H9 (cell line): ENCODE results near the gene ACAP3. TPM values are rescaled to one million over a fixed set of nuclear protein-coding genes. Genes with fewer than 3 reads are reported as not detected.

Source experiments
- DNase-seq: peaks from one replicate; pipeline ENCODE4 v3.0.0-alpha.2; 2017
- H2AFZ ChIP-seq: one replicate; pipeline ENCODE4 v1.6.1; 2013; ENCODE audit warnings: mild to moderate bottlenecking, low read length, control low read depth, moderate library complexity
- H2AK5ac ChIP-seq: 2 replicates; pipeline ENCODE4 v1.6.1; 2013; ENCODE audit warnings: low read length, control low read depth, mixed read lengths; ENCODE audit not compliant: insufficient read length
- H2BK120ac ChIP-seq: one replicate; pipeline ENCODE4 v1.6.1; 2013; ENCODE audit warnings: low read depth, mild to moderate bottlenecking, low read length, control low read depth, inconsistent platforms; ENCODE audit not compliant: poor library complexity, severe bottlenecking
- H2BK12ac ChIP-seq: 2 replicates; pipeline ENCODE4 v1.6.1; 2013; ENCODE audit warnings: low read length, control low read depth, mixed read lengths, low read depth; ENCODE audit not compliant: insufficient read length
- H2BK15ac ChIP-seq: 2 replicates; pipeline ENCODE4 v1.6.1; 2013; ENCODE audit warnings: low read depth, low read length, control low read depth
- H2BK20ac ChIP-seq: one replicate; pipeline ENCODE4 v1.6.1; 2013; ENCODE audit warnings: low read depth, mild to moderate bottlenecking, low read length, control low read depth, inconsistent platforms; ENCODE audit not compliant: poor library complexity, severe bottlenecking
- H2BK5ac ChIP-seq: 2 replicates; pipeline ENCODE4 v1.6.1; 2013; ENCODE audit warnings: low read length, control low read depth, mixed read lengths; ENCODE audit not compliant: insufficient read length
- H3K14ac ChIP-seq: 2 replicates; pipeline ENCODE4 v1.6.1; 2013; ENCODE audit warnings: low read length, control low read depth; ENCODE audit not compliant: insufficient read depth
- H3K18ac ChIP-seq: 2 replicates; pipeline ENCODE4 v1.6.1; 2013; ENCODE audit warnings: low read depth, mild to moderate bottlenecking, mixed read lengths, low read length, control low read depth; ENCODE audit not compliant: insufficient read length
- H3K23ac ChIP-seq: 2 replicates; pipeline ENCODE4 v1.6.1; 2013; ENCODE audit warnings: low read length, control low read depth, mixed read lengths, low read depth; ENCODE audit not compliant: insufficient read length
- H3K23me2 ChIP-seq: 2 replicates; pipeline ENCODE4 v1.6.1; 2013; ENCODE audit warnings: low read depth, mild to moderate bottlenecking, mixed read lengths, low read length, control low read depth; ENCODE audit not compliant: insufficient read length, poor library complexity, severe bottlenecking
- H3K27ac ChIP-seq: 2 replicates; pipeline ENCODE4 v1.5.1; 2013; ENCODE audit warnings: low read length, control low read depth, mixed read lengths, low read depth; ENCODE audit not compliant: insufficient read length
- H3K27me3 ChIP-seq: 2 replicates; pipeline ENCODE4 v1.6.1; 2013; ENCODE audit warnings: low read length, control low read depth, inconsistent platforms; ENCODE audit not compliant: insufficient read depth
- H3K4ac ChIP-seq: 2 replicates; pipeline ENCODE4 v1.6.1; 2013; ENCODE audit warnings: low read depth, mild to moderate bottlenecking, control low read depth, inconsistent platforms, low read length, moderate library complexity
- H3K4me1 ChIP-seq: 2 replicates; pipeline ENCODE4 v1.6.1; 2013; ENCODE audit warnings: low read length, control low read depth, inconsistent platforms; ENCODE audit not compliant: insufficient read depth
- H3K4me2 ChIP-seq: 2 replicates; pipeline ENCODE4 v1.6.1; 2013; ENCODE audit warnings: low read length, control low read depth, mixed read lengths; ENCODE audit not compliant: insufficient read length, insufficient read depth
- H3K56ac ChIP-seq: 2 replicates; pipeline ENCODE4 v1.6.1; 2013; ENCODE audit warnings: low read depth, mild to moderate bottlenecking, mixed read lengths, low read length, control low read depth; ENCODE audit not compliant: insufficient read length
- H3K79me1 ChIP-seq: 2 replicates; pipeline ENCODE4 v1.6.1; 2013; ENCODE audit warnings: low read depth, mild to moderate bottlenecking, moderate library complexity, low read length, control low read depth, inconsistent platforms; ENCODE audit not compliant: insufficient read depth, poor library complexity, severe bottlenecking
- H3K79me2 ChIP-seq: 2 replicates; pipeline ENCODE4 v1.6.1; 2013; ENCODE audit warnings: low read length, control low read depth, inconsistent platforms; ENCODE audit not compliant: insufficient read depth
- H3K9ac ChIP-seq: 2 replicates; pipeline ENCODE4 v1.6.1; 2013; ENCODE audit warnings: low read length, control low read depth, mixed read lengths; ENCODE audit not compliant: insufficient read length; ENCODE audit errors: extremely low read depth
- H3K9me3 ChIP-seq: one replicate; pipeline ENCODE4 v1.6.1; 2013; ENCODE audit warnings: low read depth, low read length, inconsistent platforms; ENCODE audit not compliant: control insufficient read depth
- H3T11ph ChIP-seq: one replicate; pipeline ENCODE4 v1.6.1; 2013; ENCODE audit warnings: mild to moderate bottlenecking, low read length, control low read depth, inconsistent platforms
- H4K20me1 ChIP-seq: one replicate; pipeline ENCODE4 v1.6.1; 2013; ENCODE audit not compliant: control insufficient read depth, insufficient read length, insufficient read depth
- H4K5ac ChIP-seq: 2 replicates; pipeline ENCODE4 v1.6.1; 2013; ENCODE audit warnings: low read depth, mild to moderate bottlenecking, mixed read lengths, low read length, control low read depth; ENCODE audit not compliant: insufficient read length
- H4K8ac ChIP-seq: replicated peaks from 2 replicates; pipeline ENCODE4 v1.6.1; 2013; ENCODE audit warnings: low read length, control low read depth, mixed read lengths, low read depth; ENCODE audit not compliant: insufficient read length
- H4K91ac ChIP-seq: 2 replicates; pipeline ENCODE4 v1.6.1; 2013; ENCODE audit warnings: low read depth, mild to moderate bottlenecking, moderate library complexity, mixed read lengths, low read length, control low read depth; ENCODE audit not compliant: insufficient read length
- H3K27ac Mint-ChIP-seq, 3 experiments: 2 replicates in 2 of 3; 3 replicates in 1 of 3; pipeline ENCODE4 v1.8.0; 2020 to 2021; ENCODE audit warnings: mixed read lengths in 3 of 3, mild to moderate bottlenecking in 1 of 3, moderate library complexity in 1 of 3
- H3K27me3 Mint-ChIP-seq: 2 replicates; pipeline ENCODE4 v1.8.0; 2021; ENCODE audit warnings: low read depth, mild to moderate bottlenecking, moderate library complexity, mixed read lengths
- H3K36me3 Mint-ChIP-seq, 3 experiments: 2 replicates in 2 of 3; 3 replicates in 1 of 3; pipeline ENCODE4 v1.8.0; 2020 to 2021; ENCODE audit warnings: low read depth in 3 of 3, mixed read lengths in 3 of 3; ENCODE audit not compliant: insufficient read depth in 1 of 3
- H3K4me1 Mint-ChIP-seq, 2 experiments: 2 replicates each; pipeline ENCODE4 v1.8.0; 2020; ENCODE audit warnings: mixed read lengths in 2 of 2
- H3K4me3 Mint-ChIP-seq, 2 experiments: 2 replicates in 1 of 2; 3 replicates in 1 of 2; pipeline ENCODE4 v1.8.0; 2020 to 2021; ENCODE audit warnings: mild to moderate bottlenecking in 2 of 2, mixed read lengths in 2 of 2, moderate library complexity in 1 of 2
- H3K9me3 Mint-ChIP-seq, 2 experiments: 2 replicates in 1 of 2; 3 replicates in 1 of 2; pipeline ENCODE4 v1.8.0; 2020; ENCODE audit warnings: mild to moderate bottlenecking in 2 of 2, mixed read lengths in 2 of 2, moderate library complexity in 1 of 2
- CTCF ChIP-seq: fragments of 200-600 bp; sonication (generic); conservative IDR thresholded peaks from 3 replicates; pipeline ENCODE4 v1.8.0; 2021; ENCODE audit warnings: antibody characterized with exemption, mild to moderate bottlenecking
- WGBS: extraction: QIAGEN DNeasy Blood & Tissue Kit; methylation state at CpG from one replicate; pipeline ENCODE4 v1.1.7; 2013; ENCODE audit warnings: missing lambda C conversion rate, low lambda C conversion rate, mixed read lengths; ENCODE audit not compliant: insufficient read length; ENCODE audit errors: extremely low coverage; 5-methylcytosine and 5-hydroxymethylcytosine counted together
- total RNA-seq: library from RNA; stranded (reverse); gene quantifications from 2 replicates; pipeline ENCODE4 v1.2.1, GENCODE V29; 2021

The ACAP3 gene
- total RNA-seq, 1 experiment from 2014 or later, result 41.4 TPM

GRCh38 chr1:1247341-1247913 is 60.3 kb downstream of the ACAP3 start:
- no peak overlapping the region for H4K5ac ChIP-seq
- H3K9ac ChIP-seq, result no peak overlapping the region
- Mint-ChIP-seq H3K36me3 (peaks cover 0 to 8% (median 5%) of the 10 kb centered on the region in 3 experiments; a peak in 5 of 7 replicates), H3K4me1 (peaks cover 0 to 2% of the 10 kb centered on the region in 2 experiments; a peak in 1 of 4 replicates), H3K9me3 (no peaks in the 10 kb centered on the region), H3K4me3 (no peak overlapping the region), H3K27ac (no peak overlapping the region), H3K27me3 (peaks cover 16% of the 10 kb centered on the region)
- no peak overlapping the region for H2BK15ac ChIP-seq
- H3K27ac ChIP-seq, result no peak overlapping the region
- no peak overlapping the region for H3K18ac ChIP-seq
- H3K9me3 ChIP-seq, result no peaks in the 10 kb centered on the region
- no peak for DNase-seq
- H3K4me1 ChIP-seq, result no peaks in the 10 kb centered on the region
- H3K79me1 ChIP-seq, result no peaks in the 10 kb centered on the region
- no peak overlapping the region for H2BK20ac ChIP-seq
- H3K79me2 ChIP-seq, result no peaks in the 10 kb centered on the region
- no peak overlapping the region for H4K91ac ChIP-seq
- H3K4ac ChIP-seq, result no peak overlapping the region
- no peak overlapping the region for H2BK5ac ChIP-seq
- H4K8ac ChIP-seq, result no peak overlapping the region
- TF ChIP-seq CTCF, result no peak
- H2AK5ac ChIP-seq, result no peak overlapping the region
- no peak overlapping the region for H3T11ph ChIP-seq
- no peak overlapping the region for H2BK12ac ChIP-seq
- H3K23me2 ChIP-seq, result no peaks in the 10 kb centered on the region
- H4K20me1 ChIP-seq, result no peaks in the 10 kb centered on the region
- H3K56ac ChIP-seq, result no peak overlapping the region
- no peaks in the 10 kb centered on the region for H3K27me3 ChIP-seq
- no peak overlapping the region for H2AFZ ChIP-seq
- no CpG with 5 or more reads among the region's 25 CpGs for WGBS
- no peak overlapping the region for H3K23ac ChIP-seq
- no peak overlapping the region for H3K14ac ChIP-seq
- no peak overlapping the region for H2BK120ac ChIP-seq
- H3K4me2 ChIP-seq, result no peak overlapping the region
